ENCODE data around the gene HNRNPH2. TPM values are rescaled to one million over a fixed set of nuclear protein-coding genes. Genes with fewer than 3 reads are reported as not detected.

The HNRNPH2 gene
- polyA plus RNA-seq, 3 donors, result 130 to 158 (median 139) TPM

- DNase-seq (ENCODE audit: extremely low read depth in 1 of 11, low read depth in 9 of 11, low spot score in 4 of 11), result no peak
Observed at GRCh38 chrX:101386542-101386885, 21.5 kb upstream of the HNRNPH2 start.

- no peak for DNase-seq (ENCODE audit: extremely low read depth in 1 of 11, low read depth in 9 of 11, low spot score in 4 of 11)
Observed at GRCh38 chrX:101388604-101389003, 19.4 kb upstream of the HNRNPH2 start.

GRCh38 chrX:101390664-101391525, 17.1 kb upstream of the HNRNPH2 start, which contains the start of gene RPL36A:
RPL36A (plus strand) TSS chrX:101391011; CDS start chrX:101391044, 33 bp downstream.
- peak; percentile 64 to 86 (median 79) for DNase-seq (ENCODE audit: extremely low read depth in 1 of 11, low read depth in 9 of 11, low spot score in 4 of 11)

GRCh38 chrX:101391831-101392230, 16.2 kb upstream of the HNRNPH2 start:
- no peak for DNase-seq (ENCODE audit: extremely low read depth in 1 of 11, low read depth in 9 of 11, low spot score in 4 of 11)

- DNase-seq (ENCODE audit: extremely low read depth in 1 of 11, low read depth in 9 of 11, low spot score in 4 of 11), result no peak
Observed at GRCh38 chrX:101393530-101394305, 14.3 kb upstream of the HNRNPH2 start.

GRCh38 chrX:101394372-101394771, 13.7 kb upstream of the HNRNPH2 start:
- DNase-seq (ENCODE audit: extremely low read depth in 1 of 11, low read depth in 9 of 11, low spot score in 4 of 11), result no peak

GRCh38 chrX:101395789-101396188, 12.2 kb upstream of the HNRNPH2 start:
- no peak for DNase-seq (ENCODE audit: extremely low read depth in 1 of 11, low read depth in 9 of 11, low spot score in 4 of 11)

GRCh38 chrX:101397779-101398178, 10.2 kb upstream of the HNRNPH2 start:
- no peak for DNase-seq (ENCODE audit: extremely low read depth in 1 of 11, low read depth in 9 of 11, low spot score in 4 of 11)

GRCh38 chrX:101398694-101399093, 9.3 kb upstream of the HNRNPH2 start:
- DNase-seq (ENCODE audit: extremely low read depth in 1 of 11, low read depth in 9 of 11, low spot score in 4 of 11), result no peak

GRCh38 chrX:101399825-101400224, 8.2 kb upstream of the HNRNPH2 start:
- DNase-seq (ENCODE audit: extremely low read depth in 1 of 11, low read depth in 9 of 11, low spot score in 4 of 11), result no peak

GRCh38 chrX:101407167-101407747, 765 bp upstream of the HNRNPH2 start:
- no peak for DNase-seq (ENCODE audit: extremely low read depth in 1 of 11, low read depth in 9 of 11, low spot score in 4 of 11)

- no peak for DNase-seq (ENCODE audit: extremely low read depth in 1 of 11, low read depth in 9 of 11, low spot score in 4 of 11)
Observed at GRCh38 chrX:101408532-101408841, 465 bp downstream of the HNRNPH2 start.

- peak in 1 of 11 donors; percentile 14 for DNase-seq (ENCODE audit: extremely low read depth in 1 of 11, low read depth in 9 of 11, low spot score in 4 of 11)
Observed at GRCh38 chrX:101409043-101409442, 1.0 kb downstream of the HNRNPH2 start.

GRCh38 chrX:101410461-101410860, 2.4 kb downstream of the HNRNPH2 start:
- no peak for DNase-seq (ENCODE audit: extremely low read depth in 1 of 11, low read depth in 9 of 11, low spot score in 4 of 11)

GRCh38 chrX:101411984-101412383, 4.0 kb downstream of the HNRNPH2 start:
- DNase-seq (ENCODE audit: extremely low read depth in 1 of 11, low read depth in 9 of 11, low spot score in 4 of 11), result no peak

- DNase-seq (ENCODE audit: extremely low read depth in 1 of 11, low read depth in 9 of 11, low spot score in 4 of 11), result peak in 8 of 11 donors; percentile 34 to 73 (median 54)
Observed at GRCh38 chrX:101415180-101416145, 7.4 kb downstream of the HNRNPH2 start.

- no peak for DNase-seq (ENCODE audit: extremely low read depth in 1 of 11, low read depth in 9 of 11, low spot score in 4 of 11)
Observed at GRCh38 chrX:101416691-101417090, 8.7 kb downstream of the HNRNPH2 start.

GRCh38 chrX:101417190-101417589, 9.2 kb downstream of the HNRNPH2 start:
- no peak for DNase-seq (ENCODE audit: extremely low read depth in 1 of 11, low read depth in 9 of 11, low spot score in 4 of 11)
